Neural cell (in vitro differentiated cells): Measurements from ENCODE around the gene DIPK1C. TPM values are rescaled to one million over a fixed set of nuclear protein-coding genes. Genes with fewer than 3 reads are reported as not detected.

ENCODE experiments used
- H2AFZ ChIP-seq: fragments of 200-600, 300-800 bp; sonication (generic), shearing (Covaris generic); 2 replicates; pipeline ENCODE4 v1.6.0; 2014; ENCODE audit warnings: low read depth, mild to moderate bottlenecking, antibody characterized with exemption, low read length, moderate library complexity
- H3F3A ChIP-seq: fragments of 200-600 bp; shearing (Covaris generic); 2 replicates; pipeline ENCODE4 v1.6.1; 2016; ENCODE audit warnings: mild to moderate bottlenecking, moderate library complexity, mixed read lengths, antibody characterized with exemption, low read length; ENCODE audit not compliant: insufficient read depth, poor library complexity, severe bottlenecking
- H3K27ac ChIP-seq: fragments of 200-600, 300-800 bp; sonication (generic), shearing (Covaris generic); 2 replicates; pipeline ENCODE4 v1.5.1; 2014; ENCODE audit warnings: mild to moderate bottlenecking, low read length, moderate library complexity
- H3K27me3 ChIP-seq: fragments of 300-800, 200-600 bp; sonication (generic), shearing (Covaris generic); 2 replicates; pipeline ENCODE4 v1.6.0; 2014; ENCODE audit warnings: mild to moderate bottlenecking, low read depth, low read length, moderate library complexity; ENCODE audit not compliant: insufficient read depth
- H3K36me3 ChIP-seq: fragments of 300-800, 200-600 bp; sonication (generic), shearing (Covaris generic); 2 replicates; pipeline ENCODE4 v1.5.1; 2014; ENCODE audit warnings: mild to moderate bottlenecking, antibody characterized with exemption, low read length, moderate library complexity; ENCODE audit not compliant: insufficient read depth
- H3K4me2 ChIP-seq: fragments of 300-800, 200-600 bp; sonication (generic), shearing (Covaris generic); 2 replicates; pipeline ENCODE4 v1.6.0; 2014; ENCODE audit warnings: mild to moderate bottlenecking, low read length
- H3K4me3 ChIP-seq: fragments of 300-800, 200-600 bp; sonication (generic), shearing (Covaris generic); 2 replicates; pipeline ENCODE4 v1.5.1; 2014; ENCODE audit warnings: mild to moderate bottlenecking, low read length, moderate library complexity
- H3K79me2 ChIP-seq: fragments of 200-600 bp; shearing (Covaris generic); replicated peaks from 2 replicates; pipeline ENCODE4 v1.6.0; 2014; ENCODE audit warnings: mild to moderate bottlenecking, low read length, moderate library complexity; ENCODE audit not compliant: insufficient read depth
- H3K9ac ChIP-seq: fragments of 300-800, 200-600 bp; sonication (generic), shearing (Covaris generic); 2 replicates; pipeline ENCODE4 v1.6.1; 2016; ENCODE audit warnings: mild to moderate bottlenecking, low read length, mixed read lengths
- H3K9me2 ChIP-seq: fragments of 200-600 bp; shearing (Covaris generic); 2 replicates; pipeline ENCODE4 v1.6.1; 2016; ENCODE audit warnings: mild to moderate bottlenecking, low read length, mixed read lengths; ENCODE audit not compliant: insufficient read depth
- H3K9me3 ChIP-seq: fragments of 200-600, 300-800 bp; sonication (generic), shearing (Covaris generic); 2 replicates; pipeline ENCODE4 v1.6.1; 2016; ENCODE audit warnings: mild to moderate bottlenecking, mixed run types, low read length, moderate library complexity, mixed read lengths
- H4K20me1 ChIP-seq: fragments of 200-600 bp; shearing (Covaris generic); 2 replicates; pipeline ENCODE4 v1.6.1; 2016; ENCODE audit warnings: mild to moderate bottlenecking, mixed run types; ENCODE audit not compliant: insufficient read depth
- EP300 ChIP-seq: fragments of 450-650 bp; conservative IDR thresholded peaks from 2 replicates; pipeline ENCODE4 v1.6.1; 2014; ENCODE audit warnings: antibody characterized with exemption, mild to moderate bottlenecking, moderate library complexity; ENCODE audit not compliant: poor library complexity, severe bottlenecking
- EZH2 ChIP-seq: fragments of 200-600, 300-800 bp; shearing (Covaris generic), sonication (generic); IDR thresholded peaks from 2 replicates; pipeline ENCODE4 v1.6.1; 2014; ENCODE audit warnings: antibody characterized with exemption, low read length, borderline replicate concordance, mild to moderate bottlenecking; ENCODE audit not compliant: insufficient read depth, poor library complexity, severe bottlenecking
- MXI1 ChIP-seq: fragments of 450-650 bp; conservative IDR thresholded peaks from 2 replicates; pipeline ENCODE4 v1.6.1; 2014; ENCODE audit warnings: antibody characterized with exemption, mild to moderate bottlenecking; ENCODE audit not compliant: poor library complexity, severe bottlenecking
- POLR2AphosphoS5 ChIP-seq: IDR thresholded peaks from 2 replicates; pipeline ENCODE4 v1.6.1; 2012
- RAD21 ChIP-seq: fragments of 450-650 bp; conservative IDR thresholded peaks from 2 replicates; pipeline ENCODE4 v1.6.1; 2014; ENCODE audit warnings: antibody characterized with exemption, mild to moderate bottlenecking, moderate library complexity
- REST ChIP-seq: IDR thresholded peaks from 2 replicates; pipeline ENCODE4 v1.6.1; 2012; ENCODE audit warnings: borderline replicate concordance
- SMC3 ChIP-seq: fragments of 450-650 bp; conservative IDR thresholded peaks from 2 replicates; pipeline ENCODE4 v1.6.1; 2014; ENCODE audit warnings: antibody characterized with exemption, mild to moderate bottlenecking, moderate library complexity; ENCODE audit not compliant: poor library complexity
- TAF1 ChIP-seq: IDR thresholded peaks from 2 replicates; pipeline ENCODE4 v1.6.1; 2012; ENCODE audit warnings: low read depth
- polyA plus RNA-seq: library from polyadenylated mRNA; depleted of rRNA; stranded (reverse); fragments of >200 nt; gene quantifications from 2 replicates; pipeline ENCODE4 v1.2.3, GENCODE V29; 2014
- TF ChIP-seq, protein P1 (sequence below): fragments of 450-650 bp; IDR thresholded peaks from 2 replicates; pipeline ENCODE4 v1.5.1; 2014; ENCODE audit warnings: antibody characterized with exemption, mild to moderate bottlenecking, moderate library complexity; ENCODE audit not compliant: poor library complexity, severe bottlenecking

Gene DIPK1C
- polyA plus RNA-seq, 1 donor from 2014 or later = not detected

DNA sequence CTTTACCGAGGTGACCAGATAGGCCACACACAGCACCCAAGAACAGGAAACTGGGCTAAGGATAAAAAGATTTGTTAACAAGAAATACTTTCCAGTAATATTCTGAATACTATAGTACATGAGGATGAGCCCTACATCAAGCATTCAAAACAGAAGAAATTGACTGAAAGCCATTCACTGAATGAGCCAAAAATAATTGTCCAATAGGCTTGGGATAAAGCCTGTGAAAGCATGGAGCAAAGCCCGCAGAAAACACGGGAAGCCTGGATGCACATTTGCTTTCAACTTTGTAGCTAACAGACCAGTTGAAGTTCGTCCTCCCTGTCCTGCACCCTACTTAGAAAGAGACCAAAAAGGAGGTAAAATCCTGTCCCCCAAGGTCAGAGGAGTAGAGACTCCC, 56.3 kb downstream of the DIPK1C start:
- no peaks in the 10 kb centered on the region for H4K20me1 ChIP-seq
- no peak overlapping the region for H2AFZ ChIP-seq
- no peaks in the 10 kb centered on the region for H3K27me3 ChIP-seq
- no peak overlapping the region for H3K4me2 ChIP-seq
- no peak overlapping the region for H3K4me3 ChIP-seq
- no peak overlapping the region for H3K27ac ChIP-seq
- H3K9me2 ChIP-seq = no peaks in the 10 kb centered on the region
- no peaks in the 10 kb centered on the region for H3F3A ChIP-seq
- TF ChIP-seq REST = no peak
- TF ChIP-seq, protein P1, sequence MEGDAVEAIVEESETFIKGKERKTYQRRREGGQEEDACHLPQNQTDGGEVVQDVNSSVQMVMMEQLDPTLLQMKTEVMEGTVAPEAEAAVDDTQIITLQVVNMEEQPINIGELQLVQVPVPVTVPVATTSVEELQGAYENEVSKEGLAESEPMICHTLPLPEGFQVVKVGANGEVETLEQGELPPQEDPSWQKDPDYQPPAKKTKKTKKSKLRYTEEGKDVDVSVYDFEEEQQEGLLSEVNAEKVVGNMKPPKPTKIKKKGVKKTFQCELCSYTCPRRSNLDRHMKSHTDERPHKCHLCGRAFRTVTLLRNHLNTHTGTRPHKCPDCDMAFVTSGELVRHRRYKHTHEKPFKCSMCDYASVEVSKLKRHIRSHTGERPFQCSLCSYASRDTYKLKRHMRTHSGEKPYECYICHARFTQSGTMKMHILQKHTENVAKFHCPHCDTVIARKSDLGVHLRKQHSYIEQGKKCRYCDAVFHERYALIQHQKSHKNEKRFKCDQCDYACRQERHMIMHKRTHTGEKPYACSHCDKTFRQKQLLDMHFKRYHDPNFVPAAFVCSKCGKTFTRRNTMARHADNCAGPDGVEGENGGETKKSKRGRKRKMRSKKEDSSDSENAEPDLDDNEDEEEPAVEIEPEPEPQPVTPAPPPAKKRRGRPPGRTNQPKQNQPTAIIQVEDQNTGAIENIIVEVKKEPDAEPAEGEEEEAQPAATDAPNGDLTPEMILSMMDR = no peak
- TF ChIP-seq RAD21 = no peak
- no peak for TF ChIP-seq MXI1
- no peak for TF ChIP-seq TAF1
- no peaks in the 10 kb centered on the region for H3K36me3 ChIP-seq
- no peak overlapping the region for H3K9ac ChIP-seq
- no peaks in the 10 kb centered on the region for H3K79me2 ChIP-seq
- H3K9me3 ChIP-seq = no peaks in the 10 kb centered on the region

DNA sequence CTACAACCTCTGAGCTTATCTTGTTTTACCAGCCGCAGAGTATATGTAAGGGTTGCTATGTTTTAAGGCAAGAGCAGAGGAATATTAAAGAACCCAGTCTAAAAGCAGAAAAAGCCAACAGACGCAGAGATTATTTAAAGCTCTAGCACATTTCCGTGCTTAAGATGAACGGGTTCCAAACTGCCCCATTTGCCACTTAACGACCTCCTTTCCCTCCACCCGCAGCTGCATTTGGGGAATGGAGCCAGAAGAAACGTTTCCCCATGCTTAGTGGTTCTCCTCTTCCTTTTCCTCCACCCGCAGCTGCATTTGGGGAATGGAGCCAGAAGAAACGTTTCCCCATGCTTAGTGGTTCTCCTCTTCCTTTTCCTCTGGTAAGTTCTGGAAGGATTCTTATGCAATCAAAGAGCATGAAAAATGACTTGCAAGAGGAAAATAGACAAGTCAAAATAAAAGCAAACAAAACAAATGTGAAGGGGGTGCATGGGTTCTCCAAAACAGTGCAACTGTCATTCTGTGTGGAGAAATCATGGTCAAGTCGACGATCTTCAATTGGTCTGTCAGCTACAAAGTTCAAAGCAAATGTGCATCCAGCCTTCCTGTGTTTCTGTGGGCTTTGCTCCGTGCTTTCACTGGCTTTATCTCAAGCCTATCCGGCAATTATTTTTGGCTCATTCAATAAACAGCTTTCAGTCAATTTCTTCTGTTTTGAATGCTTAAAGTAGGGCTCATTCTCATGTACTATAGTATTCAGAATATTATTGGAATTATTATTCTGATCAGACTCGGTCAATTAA, 57.8 kb downstream of the DIPK1C start:
- H3K27me3 ChIP-seq = no peaks in the 10 kb centered on the region
- no peak overlapping the region for H2AFZ ChIP-seq
- no peaks in the 10 kb centered on the region for H3F3A ChIP-seq
- no peaks in the 10 kb centered on the region for H3K9me3 ChIP-seq
- H3K27ac ChIP-seq = no peak overlapping the region
- no peak for TF ChIP-seq MXI1
- TF ChIP-seq SMC3 = no peak
- TF ChIP-seq POLR2AphosphoS5 = no peak
- TF ChIP-seq, protein P1 = no peak
- no peak for TF ChIP-seq EZH2
- no peak for TF ChIP-seq TAF1
- TF ChIP-seq REST = no peak
- TF ChIP-seq EP300 = no peak
- no peak for TF ChIP-seq RAD21
- H3K4me3 ChIP-seq = no peak overlapping the region
- H3K36me3 ChIP-seq = no peaks in the 10 kb centered on the region
- no peaks in the 10 kb centered on the region for H3K79me2 ChIP-seq
- no peak overlapping the region for H3K9ac ChIP-seq
- H4K20me1 ChIP-seq = no peaks in the 10 kb centered on the region
- no peaks in the 10 kb centered on the region for H3K9me2 ChIP-seq
- H3K4me2 ChIP-seq = no peak overlapping the region
